A673 (cell line): ENCODE measurements around the gene HPN.

Experiments used
- EZH2 ChIP-seq: fragments of 200-600 bp; sonication (generic); IDR thresholded peaks from 2 replicates; pipeline ENCODE4 v1.6.1; 2017; ENCODE audit warnings: borderline replicate concordance, low read depth, mild to moderate bottlenecking, mixed read lengths, antibody characterized with exemption, low read length; ENCODE audit not compliant: poor library complexity, severe bottlenecking
- TF ChIP-seq, protein P1 (sequence below): fragments of 300-800, 200-600 bp; sonication (generic); conservative IDR thresholded peaks from 2 replicates; pipeline ENCODE4 v1.5.1; 2017; ENCODE audit warnings: low read depth, mild to moderate bottlenecking, antibody characterized with exemption, low read length, moderate library complexity, mixed read lengths

DNA sequence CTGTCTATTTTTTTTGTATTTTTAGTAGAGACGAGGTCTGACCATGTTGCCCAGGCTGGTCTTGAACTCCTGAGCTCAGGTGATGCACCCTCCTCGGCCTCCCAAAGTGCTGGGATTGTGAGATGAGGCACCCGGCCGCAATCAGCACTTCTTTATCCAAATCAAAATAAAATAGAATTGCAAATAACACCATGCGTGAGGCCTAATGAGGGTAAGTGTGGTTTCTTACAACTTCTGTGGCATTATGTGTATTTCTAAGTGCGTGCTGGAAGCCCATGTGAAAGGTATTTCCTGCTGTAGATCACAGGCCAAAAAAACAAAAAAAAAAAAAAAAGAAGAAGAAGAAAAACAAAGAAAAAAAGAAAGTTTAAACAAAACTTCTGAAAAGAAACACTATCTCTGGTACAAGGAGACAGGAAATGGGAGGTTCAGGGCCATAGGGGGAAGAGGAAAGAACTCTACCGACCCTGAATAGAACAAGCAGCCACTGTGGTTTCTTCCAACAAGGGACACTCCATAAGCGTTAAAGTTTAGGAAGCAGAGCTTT lies 44.4 kb upstream of the HPN start:
- TF ChIP-seq, protein P1, sequence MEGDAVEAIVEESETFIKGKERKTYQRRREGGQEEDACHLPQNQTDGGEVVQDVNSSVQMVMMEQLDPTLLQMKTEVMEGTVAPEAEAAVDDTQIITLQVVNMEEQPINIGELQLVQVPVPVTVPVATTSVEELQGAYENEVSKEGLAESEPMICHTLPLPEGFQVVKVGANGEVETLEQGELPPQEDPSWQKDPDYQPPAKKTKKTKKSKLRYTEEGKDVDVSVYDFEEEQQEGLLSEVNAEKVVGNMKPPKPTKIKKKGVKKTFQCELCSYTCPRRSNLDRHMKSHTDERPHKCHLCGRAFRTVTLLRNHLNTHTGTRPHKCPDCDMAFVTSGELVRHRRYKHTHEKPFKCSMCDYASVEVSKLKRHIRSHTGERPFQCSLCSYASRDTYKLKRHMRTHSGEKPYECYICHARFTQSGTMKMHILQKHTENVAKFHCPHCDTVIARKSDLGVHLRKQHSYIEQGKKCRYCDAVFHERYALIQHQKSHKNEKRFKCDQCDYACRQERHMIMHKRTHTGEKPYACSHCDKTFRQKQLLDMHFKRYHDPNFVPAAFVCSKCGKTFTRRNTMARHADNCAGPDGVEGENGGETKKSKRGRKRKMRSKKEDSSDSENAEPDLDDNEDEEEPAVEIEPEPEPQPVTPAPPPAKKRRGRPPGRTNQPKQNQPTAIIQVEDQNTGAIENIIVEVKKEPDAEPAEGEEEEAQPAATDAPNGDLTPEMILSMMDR, result no peak
- no peak for TF ChIP-seq EZH2
